GM19193 (cell line): Measurements from ENCODE around the gene S100A4.

Experiments used
- POLR2A ChIP-seq: IDR thresholded peaks from 4 replicates; pipeline ENCODE4 v1.6.1; 2011; ENCODE audit not compliant: insufficient read depth, insufficient read length; ENCODE audit errors: extremely low read depth

The S100A4 gene

DNA sequence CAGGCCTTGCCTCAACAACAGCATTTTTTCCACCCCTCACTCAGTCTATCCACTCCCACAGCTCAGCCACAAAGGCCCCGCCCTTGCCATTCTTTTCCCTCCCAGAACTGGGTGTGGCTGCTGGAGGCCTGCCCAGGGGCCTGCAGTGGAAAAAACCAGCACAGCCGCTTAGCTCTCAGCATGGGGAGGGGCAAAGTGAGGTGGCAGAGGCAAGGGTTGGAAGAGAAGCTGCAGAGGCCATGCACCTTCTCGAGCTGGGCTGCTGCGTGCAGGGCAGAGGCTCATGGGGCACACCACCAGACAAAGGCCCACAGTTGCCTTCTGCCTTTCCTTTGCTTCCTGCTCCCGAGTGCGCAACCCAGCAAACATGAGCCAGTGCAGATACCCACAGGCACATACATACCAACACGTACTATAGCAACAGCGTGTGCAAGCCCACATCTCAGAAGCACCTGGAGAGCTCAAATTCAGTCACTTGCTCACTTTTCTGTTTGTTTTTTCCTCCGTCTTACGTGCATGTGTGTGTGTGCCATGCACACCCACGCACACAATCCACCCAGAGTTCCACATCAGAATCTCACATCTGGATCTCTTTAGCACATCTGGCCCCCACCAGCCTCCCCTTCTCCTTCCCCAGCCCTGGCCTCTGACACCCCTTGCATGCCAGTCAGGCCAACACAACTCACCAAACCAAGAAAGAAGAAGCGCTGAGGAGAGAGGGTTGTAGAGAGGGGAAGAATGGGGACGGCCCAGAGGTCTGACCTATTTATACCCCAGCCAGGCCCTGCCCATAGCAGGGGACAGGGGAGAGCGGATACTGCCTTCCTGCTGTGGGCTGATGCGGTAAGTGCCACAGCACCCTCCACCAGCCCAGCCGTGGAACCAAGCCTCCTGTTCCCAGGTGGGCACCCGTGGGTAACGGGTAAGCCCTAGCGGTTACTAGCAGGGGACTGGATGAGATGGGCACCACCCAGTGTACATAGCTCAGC, at the start of gene S100A4:
Gene S100A4 (minus strand): TSS at position 740 of the 989 bp plus-strand sequence. CDS start 1,012 bp downstream, outside the sequence.
- TF ChIP-seq POLR2A, result peak; percentile 41

- TF ChIP-seq POLR2A, result no peak
These were observed 47.1 kb upstream of the S100A4 start for GRCh38 chr1:153592748-153593147.

DNA sequence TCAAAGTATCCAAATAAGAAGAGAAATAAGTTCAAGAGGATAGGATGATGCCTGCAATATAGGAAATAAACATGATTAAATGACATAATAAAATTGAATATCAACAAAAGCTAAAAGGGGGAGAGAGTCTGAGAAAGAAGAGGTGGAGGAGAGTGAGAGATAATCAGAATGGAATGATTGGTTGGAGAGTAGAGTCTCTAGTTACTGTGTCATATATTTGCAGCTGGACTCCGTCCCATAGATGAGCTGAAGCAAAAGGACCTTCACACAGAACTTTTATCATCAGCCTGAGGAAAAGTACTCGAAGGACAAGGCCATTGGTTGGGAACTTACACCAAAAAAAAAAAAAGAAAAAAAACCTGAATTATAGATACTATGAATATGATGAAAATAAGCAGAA, 42.9 kb upstream of the S100A4 start:
- no peak for TF ChIP-seq POLR2A

- no peak for TF ChIP-seq POLR2A
These were observed 41.7 kb upstream of the S100A4 start for GRCh38 chr1:153587314-153587713.

- TF ChIP-seq POLR2A, result no peak
These were observed 40.7 kb upstream of the S100A4 start for GRCh38 chr1:153586347-153586746.

- TF ChIP-seq POLR2A, result no peak
These were observed 39.4 kb upstream of the S100A4 start for GRCh38 chr1:153585006-153585405.

- no peak for TF ChIP-seq POLR2A
These were observed 38.4 kb upstream of the S100A4 start for GRCh38 chr1:153583976-153584375.

DNA sequence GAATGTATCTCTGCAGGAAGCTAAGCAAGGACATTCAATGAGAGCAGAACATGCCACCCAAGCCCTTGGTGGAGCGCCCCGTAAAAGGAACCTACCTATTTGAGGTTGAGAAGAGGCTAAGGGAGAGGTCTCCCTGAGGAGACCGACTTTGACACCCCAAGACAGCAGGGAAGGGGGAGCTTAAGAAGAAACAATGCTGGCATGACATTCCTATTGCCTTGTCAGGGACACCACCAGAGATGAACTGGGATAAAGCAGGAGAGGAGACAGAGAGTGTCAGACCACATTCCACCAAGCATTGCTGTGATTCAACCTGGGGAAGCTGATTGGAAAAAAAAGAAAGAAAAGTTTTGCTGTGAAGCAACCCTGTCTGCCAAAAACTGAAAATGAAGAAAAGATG, 33.3 kb upstream of the S100A4 start:
- no peak for TF ChIP-seq POLR2A

DNA sequence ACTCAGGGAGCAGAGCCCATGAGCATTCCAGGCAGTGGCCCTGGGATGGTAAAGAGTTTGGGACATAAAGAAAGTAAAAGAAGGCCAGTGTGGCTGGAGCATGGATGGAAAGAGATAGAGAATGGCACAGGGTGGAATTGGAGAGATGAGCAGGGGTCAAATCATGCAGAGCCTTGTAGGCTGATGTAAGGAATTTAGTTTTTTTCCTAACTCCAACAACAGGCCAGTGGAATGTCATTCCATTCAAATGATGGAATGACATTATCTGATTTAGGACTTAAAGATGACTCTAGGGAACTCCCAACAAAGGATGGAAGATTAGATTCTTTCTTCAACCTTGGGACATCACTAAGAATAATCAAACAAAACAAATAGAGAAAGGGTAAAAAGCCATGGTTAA, 32.9 kb upstream of the S100A4 start:
- no peak for TF ChIP-seq POLR2A

DNA sequence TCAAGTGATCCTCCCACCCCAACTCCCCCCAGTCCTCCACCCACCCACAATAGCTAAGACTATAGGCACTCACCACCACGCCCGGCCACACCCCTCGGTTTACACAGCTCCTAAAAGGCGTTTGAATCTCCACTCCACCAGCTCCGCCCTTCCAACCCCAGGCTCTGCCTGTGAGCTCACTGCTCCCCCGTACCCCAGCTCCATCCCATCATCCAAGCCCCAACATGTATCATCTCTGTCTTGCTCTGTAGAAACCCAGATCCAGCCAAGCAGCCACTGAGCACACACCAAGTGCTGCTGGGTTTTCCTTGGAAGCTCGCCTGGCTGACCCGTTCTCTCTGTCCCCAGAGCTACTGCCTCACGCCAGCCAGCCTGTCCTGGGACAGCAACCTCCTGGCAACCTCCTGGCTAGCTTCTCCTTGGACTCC, 32.0 kb upstream of the S100A4 start:
- no peak for TF ChIP-seq POLR2A

DNA sequence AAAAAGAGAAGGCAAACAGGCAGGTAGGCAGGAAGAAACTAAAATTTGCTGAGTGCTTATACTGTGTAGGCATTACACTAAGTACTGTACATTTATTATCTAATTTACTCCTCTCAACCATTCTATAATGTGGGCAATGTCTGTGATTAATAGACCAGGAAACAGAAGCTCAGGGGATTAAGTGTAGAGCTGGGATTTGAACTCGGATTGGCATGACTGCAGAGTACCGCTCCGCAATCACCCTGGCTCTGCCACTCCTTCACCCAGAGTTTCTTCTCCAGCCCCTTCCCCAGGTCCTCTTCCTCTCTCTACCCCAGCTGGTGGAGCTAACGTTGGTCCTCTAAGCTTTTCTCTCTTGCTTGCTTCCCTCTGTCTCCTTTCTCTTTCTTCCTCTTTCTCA, 31.5 kb upstream of the S100A4 start:
- no peak for TF ChIP-seq POLR2A

GRCh38 chr1:153573351-153573750, 27.7 kb upstream of the S100A4 start:
- TF ChIP-seq POLR2A, result no peak

GRCh38 chr1:153572569-153573015, 27.0 kb upstream of the S100A4 start:
- TF ChIP-seq POLR2A, result no peak

GRCh38 chr1:153571706-153572105, 26.1 kb upstream of the S100A4 start:
- TF ChIP-seq POLR2A, result no peak

DNA sequence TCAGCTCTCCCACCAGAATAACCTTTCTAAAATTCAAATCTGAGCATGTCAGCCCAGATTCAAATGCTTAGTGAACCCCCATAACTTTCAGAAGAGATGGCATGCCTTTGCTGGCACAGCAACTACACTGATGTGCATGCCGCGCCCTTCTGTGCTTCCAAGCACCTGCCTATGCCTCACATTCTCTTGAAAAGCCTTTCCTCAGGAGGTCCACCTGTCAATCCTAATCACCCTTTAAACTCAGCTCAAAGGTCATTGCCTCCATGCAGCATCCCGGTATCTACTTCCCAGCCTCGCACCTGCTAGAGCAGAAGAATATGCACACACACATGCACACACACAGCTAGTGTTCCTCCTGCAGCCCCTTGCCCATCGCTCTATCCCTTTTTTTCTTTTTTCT, 25.3 kb upstream of the S100A4 start:
- TF ChIP-seq POLR2A, result no peak

GRCh38 chr1:153569465-153569864, 23.9 kb upstream of the S100A4 start:
- TF ChIP-seq POLR2A, result no peak

DNA sequence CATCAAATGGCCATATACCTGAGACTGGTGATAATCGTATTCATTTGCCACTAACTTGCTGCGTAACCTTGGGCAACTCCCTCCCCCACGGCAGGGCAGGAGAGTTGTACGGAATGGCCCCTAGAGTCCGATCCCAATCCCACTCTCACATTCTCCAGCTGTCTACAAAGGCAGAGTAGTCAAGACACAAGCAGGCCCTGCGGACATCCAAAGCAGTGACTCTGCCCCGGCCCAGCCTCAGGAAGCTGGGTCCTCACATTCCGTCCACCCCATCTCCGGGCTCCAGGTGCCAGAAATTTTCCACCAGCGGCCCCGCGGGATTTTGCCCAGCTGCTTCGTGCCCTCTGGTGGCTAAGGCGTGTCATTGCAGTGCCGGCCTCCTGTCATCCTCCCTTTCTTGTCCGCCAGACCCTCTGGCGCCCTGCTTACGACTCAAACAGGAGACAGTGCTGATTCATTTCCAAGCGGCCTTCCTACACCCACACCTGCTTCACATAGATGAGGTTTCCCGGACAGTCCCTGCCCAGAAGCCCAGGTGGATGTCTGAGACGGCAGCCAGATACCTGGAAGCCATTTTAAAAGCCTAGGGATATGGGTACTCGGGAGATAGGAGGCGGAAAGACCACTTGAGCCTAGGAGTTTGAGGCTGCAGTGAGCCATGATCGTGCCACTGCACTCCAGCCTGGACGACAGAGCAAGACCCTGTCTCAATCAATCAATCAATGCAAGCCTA, 22.9 kb upstream of the S100A4 start:
- TF ChIP-seq POLR2A, result no peak
